IMR-90 (cell line): ENCODE measurements around the gene PLEKHH1. TPM values are rescaled to one million over a fixed set of nuclear protein-coding genes. Genes with fewer than 3 reads are reported as not detected.

Source experiments
- ATAC-seq: fragments of 200-7000 bp; cut with Tn5 transposase; 2 replicates; pipeline ENCODE4 v1.9.1; 2020; ENCODE audit warnings: low read depth, mild to moderate bottlenecking, moderate library complexity
- BruUV-seq: library from RNA; stranded (reverse); fragments of 400-500 nt; replicated peaks from 2 replicates; lab custom pipeline; 2021; lab: Mats Ljungman, UMichigan
- CTCF ChIA-PET: fragments of 300-600 bp; formaldehyde crosslinking; extraction: SDS; loops from one replicate; lab custom pipeline; 2021; ENCODE audit warnings: antibody characterized with exemption; lab: Yijun Ruan, JAX
- POLR2A ChIA-PET: fragments of 300-600 bp; sonication (Branson Sonifier 250); formaldehyde crosslinking; loops from one replicate; lab custom pipeline; 2022; ENCODE audit warnings: antibody characterized with exemption; ENCODE audit not compliant: unreplicated experiment; lab: Charles Lee
- DNase-seq: peaks from one replicate; pipeline ENCODE4 v3.0.0; 2013
- H2AFZ ChIP-seq: replicated peaks from 2 replicates; pipeline ENCODE3; 2013; ENCODE audit warnings: low read length, mild to moderate bottlenecking; ENCODE audit not compliant: poor library complexity
- H2AK5ac ChIP-seq: 2 replicates; pipeline ENCODE4 v1.6.1; 2013; ENCODE audit warnings: low read depth, low read length, inconsistent platforms
- H2AK9ac ChIP-seq: replicated peaks from 2 replicates; pipeline ENCODE3; 2013; ENCODE audit warnings: mild to moderate bottlenecking, low read depth, low read length, moderate library complexity; ENCODE audit not compliant: poor library complexity
- H2BK120ac ChIP-seq: 2 replicates; pipeline ENCODE4 v1.6.1; 2013; ENCODE audit warnings: low read depth, low read length, inconsistent platforms
- H2BK15ac ChIP-seq: 3 replicates; pipeline ENCODE4 v1.6.1; 2013; ENCODE audit warnings: low read depth, low read length, inconsistent platforms
- H2BK20ac ChIP-seq: 2 replicates; pipeline ENCODE4 v1.6.1; 2013; ENCODE audit warnings: low read depth, mild to moderate bottlenecking, inconsistent platforms, low read length, moderate library complexity
- H2BK5ac ChIP-seq: 2 replicates; pipeline ENCODE4 v1.6.1; 2013; ENCODE audit warnings: mild to moderate bottlenecking, low read depth, low read length, inconsistent platforms; ENCODE audit not compliant: poor library complexity, severe bottlenecking
- H3K14ac ChIP-seq: replicated peaks from 2 replicates; pipeline ENCODE4 v1.6.1; 2013; ENCODE audit warnings: low read depth, low read length, inconsistent platforms
- H3K18ac ChIP-seq: 2 replicates; pipeline ENCODE4 v1.6.1; 2013; ENCODE audit warnings: low read depth, low read length, control low read depth
- H3K23ac ChIP-seq: 2 replicates; pipeline ENCODE4 v1.6.1; 2013; ENCODE audit warnings: low read depth, low read length, inconsistent platforms
- H3K27ac ChIP-seq: 2 replicates; pipeline ENCODE4 v1.5.1; 2013; ENCODE audit warnings: mild to moderate bottlenecking, control low read depth, low read length; ENCODE audit not compliant: insufficient read depth
- H3K27me3 ChIP-seq: 2 replicates; pipeline ENCODE4 v1.6.1; 2013; ENCODE audit warnings: low read length; ENCODE audit not compliant: control insufficient read depth, insufficient read depth
- H3K36me3 ChIP-seq: 2 replicates; pipeline ENCODE4 v1.6.1; 2013; ENCODE audit warnings: low read length, mixed read lengths; ENCODE audit not compliant: control insufficient read depth, insufficient read depth
- H3K4ac ChIP-seq: 2 replicates; pipeline ENCODE4 v1.6.1; 2013; ENCODE audit warnings: low read depth, low read length, inconsistent platforms
- H3K4me1 ChIP-seq: 2 replicates; pipeline ENCODE4 v1.6.1; 2013; ENCODE audit warnings: low read length, mixed read lengths; ENCODE audit not compliant: control insufficient read depth, insufficient read depth
- H3K4me2 ChIP-seq: 2 replicates; pipeline ENCODE4 v1.6.1; 2013; ENCODE audit warnings: low read depth, mild to moderate bottlenecking, control low read depth, low read length, moderate library complexity
- H3K4me3 ChIP-seq: 2 replicates; pipeline ENCODE4 v1.5.1; 2013; ENCODE audit warnings: low read depth, mild to moderate bottlenecking, control low read depth, low read length, moderate library complexity; ENCODE audit not compliant: insufficient read depth
- H3K56ac ChIP-seq: 2 replicates; pipeline ENCODE4 v1.6.1; 2013; ENCODE audit warnings: low read length, inconsistent platforms; ENCODE audit not compliant: insufficient read depth; ENCODE audit errors: extremely low read depth
- H3K79me1 ChIP-seq, 2 experiments: 2 replicates each; pipeline ENCODE4 v1.6.1; 2013; ENCODE audit warnings: low read length in 2 of 2, inconsistent platforms in 1 of 2, low read depth in 1 of 2
- H3K9ac ChIP-seq: 2 replicates; pipeline ENCODE4 v1.6.1; 2013; ENCODE audit warnings: low read depth, low read length, control low read depth
- H3K9me1 ChIP-seq: 2 replicates; pipeline ENCODE4 v1.6.1; 2013; ENCODE audit warnings: low read length, inconsistent platforms; ENCODE audit not compliant: insufficient read depth
- H3K9me3 ChIP-seq: 2 replicates; pipeline ENCODE4 v1.6.1; 2013; ENCODE audit warnings: low read length; ENCODE audit not compliant: control insufficient read depth, insufficient read depth
- H4K20me1 ChIP-seq: 2 replicates; pipeline ENCODE4 v1.6.1; 2013; ENCODE audit warnings: low read length, inconsistent platforms; ENCODE audit not compliant: insufficient read depth
- H4K5ac ChIP-seq: 2 replicates; pipeline ENCODE4 v1.6.1; 2013; ENCODE audit warnings: mild to moderate bottlenecking, low read depth, low read length, control low read depth
- H4K8ac ChIP-seq, 2 experiments: 2 replicates each; pipeline ENCODE4 v1.6.1; 2013; ENCODE audit warnings: low read depth in 2 of 2, low read length in 2 of 2, control low read depth in 1 of 2, inconsistent platforms in 1 of 2
- H4K91ac ChIP-seq: 2 replicates; pipeline ENCODE4 v1.6.1; 2013; ENCODE audit warnings: low read depth, low read length, inconsistent platforms; ENCODE audit not compliant: insufficient read depth
- BHLHE40 ChIP-seq: fragments of 150-350 bp; IDR thresholded peaks from 2 replicates; pipeline ENCODE4 v1.6.1; 2016; ENCODE audit warnings: mild to moderate bottlenecking, low read depth, low read length
- CEBPB ChIP-seq: IDR thresholded peaks from 2 replicates; pipeline ENCODE4 v1.6.1; 2012; ENCODE audit warnings: low read depth, low read length, improper control_type of control experiment
- CHD1 ChIP-seq: IDR thresholded peaks from 2 replicates; pipeline ENCODE4 v1.6.1; 2012; ENCODE audit warnings: low read depth, low read length, improper control_type of control experiment
- FOS ChIP-seq: fragments of 150-350 bp; IDR thresholded peaks from 2 replicates; pipeline ENCODE4 v1.6.1; 2016; ENCODE audit warnings: low read depth, low read length
- MAFK ChIP-seq: IDR thresholded peaks from 2 replicates; pipeline ENCODE4 v1.6.1; 2012; ENCODE audit warnings: low read depth, low read length, improper control_type of control experiment
- MAZ ChIP-seq: IDR thresholded peaks from 2 replicates; pipeline ENCODE4 v1.6.1; 2012; ENCODE audit warnings: low read depth, mild to moderate bottlenecking, low read length, improper control_type of control experiment, moderate library complexity, borderline replicate concordance
- MXI1 ChIP-seq: IDR thresholded peaks from 2 replicates; pipeline ENCODE4 v1.6.1; 2012; ENCODE audit warnings: low read depth, mild to moderate bottlenecking, low read length, moderate library complexity, borderline replicate concordance
- NFE2L2 ChIP-seq: fragments of 150-350 bp; IDR thresholded peaks from 2 replicates; pipeline ENCODE4 v1.6.1; 2016; ENCODE audit warnings: low read depth, mild to moderate bottlenecking, low read length
- POLR2A ChIP-seq: IDR thresholded peaks from 2 replicates; pipeline ENCODE4 v1.6.1; 2012; ENCODE audit warnings: mild to moderate bottlenecking, low read depth, low read length
- RAD21 ChIP-seq: IDR thresholded peaks from 2 replicates; pipeline ENCODE4 v1.6.1; 2012; ENCODE audit warnings: low read length, improper control_type of control experiment
- RCOR1 ChIP-seq: IDR thresholded peaks from 2 replicates; pipeline ENCODE4 v1.6.1; 2012; ENCODE audit warnings: mild to moderate bottlenecking, low read length, improper control_type of control experiment; ENCODE audit not compliant: insufficient replicate concordance
- RFX5 ChIP-seq: IDR thresholded peaks from 2 replicates; pipeline ENCODE4 v1.8.0; 2012; ENCODE audit warnings: low read depth, mild to moderate bottlenecking, low read length, moderate library complexity
- USF2 ChIP-seq: fragments of 150-350 bp; IDR thresholded peaks from 2 replicates; pipeline ENCODE4 v1.6.1; 2017; ENCODE audit warnings: mild to moderate bottlenecking, antibody characterized with exemption, low read length, low read depth
- WGBS, 2 experiments: methylation state at CpG; one replicate each; pipeline versions ENCODE4 v1.1.5 to v1.1.7; 2013; ENCODE audit warnings: missing lambda C conversion rate in 2 of 2; ENCODE audit not compliant: insufficient read length in 1 of 2; ENCODE audit errors: extremely low coverage in 2 of 2; 5-methylcytosine and 5-hydroxymethylcytosine counted together
- dilution Hi-C: fragments of 300-500 bp; cut with HindIII; formaldehyde crosslinking; loops from one replicate; pipeline ENCODE4 v1.14.3; 2018; ENCODE audit warnings: low sequenced_read_pairs; ENCODE audit not compliant: unreplicated experiment
- in situ Hi-C: fragments of 300-500 bp; cut with MboI; formaldehyde crosslinking; loops from 3 replicates; pipeline ENCODE4 v1.14.3; 2019; ENCODE audit warnings: low sequenced_read_pairs, inconsistent platforms, mixed read lengths
- intact Hi-C: fragments of 100-400 bp; cut with micrococcal nuclease; formaldehyde crosslinking; loops from 2 replicates; pipeline ENCODE4 v1.10.0; 2022
- polyA plus RNA-seq, 3 experiments: library from polyadenylated mRNA; depleted of rRNA; stranded (reverse); fragments of >200 nt; gene quantifications; 2 replicates each; pipeline ENCODE4 v1.2.3, GENCODE V29; 2012; ENCODE audit warnings: low replicate concordance in 1 of 3
- total RNA-seq: library from RNA; depleted of rRNA; stranded (reverse); fragments of >200 nt; gene quantifications from 2 replicates; pipeline ENCODE4 v1.2.3, GENCODE V29; 2012
- TF ChIP-seq, protein P1 (sequence below): fragments of 150-350 bp; IDR thresholded peaks from 2 replicates; pipeline ENCODE4 v1.6.1; 2016; ENCODE audit warnings: low read depth, mild to moderate bottlenecking, low read length, moderate library complexity, borderline replicate concordance
- TF ChIP-seq, protein P2 (sequence below): conservative IDR thresholded peaks from 2 replicates; pipeline ENCODE4 v1.5.1; 2012; ENCODE audit warnings: mild to moderate bottlenecking, low read depth, low read length, improper control_type of control experiment

Gene PLEKHH1
- total and polyA plus RNA-seq, 2 of the 4 experiments (the other 2 are of a cell fraction): under 0.01 to 0.34 TPM

- ATAC-seq (no peak), DNase-seq (no peak)
- no peak overlapping the region for H2AFZ ChIP-seq
- H2BK15ac ChIP-seq: no peak overlapping the region
- H2BK20ac ChIP-seq: no peak overlapping the region
- 0 out of 2 replicates have a peak, but pooled peaks cover 3% of the 10 kb centered on the region for H3K9me1 ChIP-seq
- no peak overlapping the region for H3K4me2 ChIP-seq
- WGBS, 2 experiments: 100% methylated on average over 1 of the region's 3 CpGs; no CpG with 5 or more reads in 1 of the 2 experiments
- H3K56ac ChIP-seq: no peak overlapping the region
- no peak overlapping the region for H3K4ac ChIP-seq
- in situ Hi-C loops (no loop called here), dilution Hi-C loops (no loop called here), intact Hi-C loops (no loop called here)
- POLR2A ChIA-PET: no interaction called here
- H3K36me3 ChIP-seq: no peaks in the 10 kb centered on the region
- no TSS peak for BruUV-seq
- H3K9ac ChIP-seq: no peak overlapping the region
- no peaks in the 10 kb centered on the region for H4K20me1 ChIP-seq
- no peaks in the 10 kb centered on the region; the same call in 1 of the 2 replicates for H3K4me1 ChIP-seq
- H4K5ac ChIP-seq: no peak overlapping the region
- no peaks in the 10 kb centered on the region for H3K79me1 ChIP-seq
- no peak overlapping the region for H3K18ac ChIP-seq
- no peak overlapping the region for H2BK120ac ChIP-seq
- no peak overlapping the region for H4K8ac ChIP-seq
- no peak overlapping the region for H3K14ac ChIP-seq
- H2BK5ac ChIP-seq: no peak overlapping the region
- no peak overlapping the region for H4K91ac ChIP-seq
- H2AK9ac ChIP-seq: no peak overlapping the region
- peaks cover 43% of the 10 kb centered on the region for H3K27me3 ChIP-seq
- no peaks in the 10 kb centered on the region for H3K9me3 ChIP-seq
- CTCF ChIA-PET: interaction anchor here (2.1 kb wide), 1 partner anchor 11 kb away, joined by 6 read pairs; no protein-coding TSS in a partner anchor
- TF ChIP-seq MXI1 (no peak), MAFK (no peak), NFE2L2 (no peak), BHLHE40 (no peak), FOS (no peak), MAZ (no peak), USF2 (no peak), RAD21 (no peak), POLR2A (no peak), RFX5 (no peak), CEBPB (no peak), CHD1 (no peak), RCOR1 (no peak)
- TF ChIP-seq, protein P1, sequence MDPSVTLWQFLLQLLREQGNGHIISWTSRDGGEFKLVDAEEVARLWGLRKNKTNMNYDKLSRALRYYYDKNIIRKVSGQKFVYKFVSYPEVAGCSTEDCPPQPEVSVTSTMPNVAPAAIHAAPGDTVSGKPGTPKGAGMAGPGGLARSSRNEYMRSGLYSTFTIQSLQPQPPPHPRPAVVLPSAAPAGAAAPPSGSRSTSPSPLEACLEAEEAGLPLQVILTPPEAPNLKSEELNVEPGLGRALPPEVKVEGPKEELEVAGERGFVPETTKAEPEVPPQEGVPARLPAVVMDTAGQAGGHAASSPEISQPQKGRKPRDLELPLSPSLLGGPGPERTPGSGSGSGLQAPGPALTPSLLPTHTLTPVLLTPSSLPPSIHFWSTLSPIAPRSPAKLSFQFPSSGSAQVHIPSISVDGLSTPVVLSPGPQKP: no peak
- TF ChIP-seq, protein P2, sequence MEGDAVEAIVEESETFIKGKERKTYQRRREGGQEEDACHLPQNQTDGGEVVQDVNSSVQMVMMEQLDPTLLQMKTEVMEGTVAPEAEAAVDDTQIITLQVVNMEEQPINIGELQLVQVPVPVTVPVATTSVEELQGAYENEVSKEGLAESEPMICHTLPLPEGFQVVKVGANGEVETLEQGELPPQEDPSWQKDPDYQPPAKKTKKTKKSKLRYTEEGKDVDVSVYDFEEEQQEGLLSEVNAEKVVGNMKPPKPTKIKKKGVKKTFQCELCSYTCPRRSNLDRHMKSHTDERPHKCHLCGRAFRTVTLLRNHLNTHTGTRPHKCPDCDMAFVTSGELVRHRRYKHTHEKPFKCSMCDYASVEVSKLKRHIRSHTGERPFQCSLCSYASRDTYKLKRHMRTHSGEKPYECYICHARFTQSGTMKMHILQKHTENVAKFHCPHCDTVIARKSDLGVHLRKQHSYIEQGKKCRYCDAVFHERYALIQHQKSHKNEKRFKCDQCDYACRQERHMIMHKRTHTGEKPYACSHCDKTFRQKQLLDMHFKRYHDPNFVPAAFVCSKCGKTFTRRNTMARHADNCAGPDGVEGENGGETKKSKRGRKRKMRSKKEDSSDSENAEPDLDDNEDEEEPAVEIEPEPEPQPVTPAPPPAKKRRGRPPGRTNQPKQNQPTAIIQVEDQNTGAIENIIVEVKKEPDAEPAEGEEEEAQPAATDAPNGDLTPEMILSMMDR: no peak
- no peak overlapping the region for H3K27ac ChIP-seq
- H3K23ac ChIP-seq: no peak overlapping the region
- H2AK5ac ChIP-seq: no peak overlapping the region
- H3K4me3 ChIP-seq: no peak overlapping the region
Measured at GRCh38 chr14:67537736-67538135, 4.6 kb downstream of the PLEKHH1 start.
